ENCODE data around the gene RBFOX2. TPM values are rescaled to one million over a fixed set of nuclear protein-coding genes. Genes with fewer than 3 reads are reported as not detected.

The RBFOX2 gene
- total and polyA plus RNA-seq, 10 donors = 2.6 to 39.6 (median 31.8) TPM

GRCh38 chr22:35824256-35824655 lies 204.4 kb downstream of the RBFOX2 start:
- 87 to 100% (median 95%) methylated on average over 2 of the region's 2 CpGs for WGBS, 5 donors
- H3K4me1 ChIP-seq = no peaks in the 10 kb centered on the region
- H3K27ac ChIP-seq = no peak overlapping the region
- no peaks in the 10 kb centered on the region for H3K36me3 ChIP-seq
- TF ChIP-seq CTCF (IDR thresholded peaks at IDR 0.05 in 8 of 11, conservative IDR thresholded peaks at IDR 0.05 in 3 of 11) (no peak), POLR2AphosphoS5 (IDR thresholded peaks at IDR 0.05) (no peak), POLR2A (IDR thresholded peaks at IDR 0.05) (no peak)
- no peaks in the 10 kb centered on the region for H3K9me3 ChIP-seq
- no peak for DNase-seq
- peaks cover 0 to 6% (median 0%) of the 10 kb centered on the region in 7 donors for H3K27me3 ChIP-seq (replicated peaks in 1 of 7)
- H3K4me3 ChIP-seq = no peak overlapping the region
- intact Hi-C loops (cut with DNase I; ENCODE audit: low total_unique reads) = no loop called here

- intact Hi-C loops (cut with DNase I; ENCODE audit: low total_unique reads) = no loop called here
- Histone ChIP-seq H3K9me3 (no peaks in the 10 kb centered on the region), H3K4me3 (no peak overlapping the region), H3K27ac (no peak overlapping the region), H3K4me1 (no peaks in the 10 kb centered on the region), H3K27me3 (replicated peaks in 1 of 7) (no peaks in the 10 kb centered on the region), H3K36me3 (no peaks in the 10 kb centered on the region)
- 69 to 93% (median 77%) methylated on average over 1 of the region's 1 CpG for WGBS, 5 donors
- no peak for TF ChIP-seq POLR2AphosphoS5 (IDR thresholded peaks at IDR 0.05)
- TF ChIP-seq CTCF (IDR thresholded peaks at IDR 0.05 in 8 of 11, conservative IDR thresholded peaks at IDR 0.05 in 3 of 11) = no peak
- no peak for TF ChIP-seq POLR2A (IDR thresholded peaks at IDR 0.05)
- DNase-seq = no peak
These were observed 207.0 kb downstream of the RBFOX2 start for GRCh38 chr22:35821654-35822053.

GRCh38 chr22:35819421-35819820 lies 209.2 kb downstream of the RBFOX2 start:
- H3K4me1 ChIP-seq = no peaks in the 10 kb centered on the region
- 95 to 100% (median 96%) methylated on average over 1 of the region's 1 CpG for WGBS, 5 donors
- no peaks in the 10 kb centered on the region for H3K36me3 ChIP-seq
- no peak for DNase-seq
- no peak overlapping the region for H3K27ac ChIP-seq
- intact Hi-C loops (cut with DNase I; ENCODE audit: low total_unique reads) = no loop called here
- H3K27me3 ChIP-seq (replicated peaks in 1 of 7) = no peaks in the 10 kb centered on the region
- no peaks in the 10 kb centered on the region for H3K9me3 ChIP-seq
- H3K4me3 ChIP-seq = no peak overlapping the region
- TF ChIP-seq POLR2A (IDR thresholded peaks at IDR 0.05) = no peak
- no peak for TF ChIP-seq CTCF (IDR thresholded peaks at IDR 0.05 in 8 of 11, conservative IDR thresholded peaks at IDR 0.05 in 3 of 11)
- no peak for TF ChIP-seq POLR2AphosphoS5 (IDR thresholded peaks at IDR 0.05)

GRCh38 chr22:35818897-35819296 lies 209.7 kb downstream of the RBFOX2 start:
- DNase-seq = no peak
- H3K36me3 ChIP-seq = no peaks in the 10 kb centered on the region
- intact Hi-C loops (cut with DNase I; ENCODE audit: low total_unique reads) = no loop called here
- H3K4me3 ChIP-seq = no peak overlapping the region
- no peaks in the 10 kb centered on the region for H3K4me1 ChIP-seq
- WGBS, 5 donors = 31 to 62% (median 56%) methylated on average over 1 of the region's 1 CpG
- no peak overlapping the region for H3K27ac ChIP-seq
- TF ChIP-seq POLR2AphosphoS5 (IDR thresholded peaks at IDR 0.05) = no peak
- TF ChIP-seq POLR2A (IDR thresholded peaks at IDR 0.05) = no peak
- no peak for TF ChIP-seq CTCF (IDR thresholded peaks at IDR 0.05 in 8 of 11, conservative IDR thresholded peaks at IDR 0.05 in 3 of 11)
- no peaks in the 10 kb centered on the region for H3K9me3 ChIP-seq
- no peaks in the 10 kb centered on the region for H3K27me3 ChIP-seq (replicated peaks in 1 of 7)
